GM21825 (cell line): Measurements from ENCODE around the gene DCC.

ENCODE experiments used
- ATAC-seq: cut with Tn5 transposase; IDR thresholded peaks from one replicate; pipeline ENCODE4 v1.9.1; 2021; ENCODE audit warnings: mild to moderate bottlenecking, moderate library complexity; ENCODE audit not compliant: unreplicated experiment

The DCC gene

DNA sequence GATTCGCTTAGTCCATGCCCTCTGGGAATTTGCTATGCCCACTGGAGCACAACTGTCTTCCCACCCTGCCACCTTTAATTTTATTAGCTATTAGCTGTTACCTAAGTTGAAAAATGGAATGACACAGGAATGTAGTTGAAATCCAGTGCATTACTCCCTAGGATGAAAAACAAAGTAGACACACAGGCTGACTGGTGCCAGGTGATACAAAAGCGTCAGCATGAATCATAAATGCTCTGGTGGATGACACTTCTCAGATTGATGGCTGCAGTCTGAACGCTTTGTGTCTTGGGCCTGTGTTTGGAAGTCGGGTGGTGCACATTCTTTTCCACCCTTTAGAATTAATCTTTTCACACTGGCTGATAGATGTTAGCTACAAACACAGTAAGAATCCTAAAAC is 802.0 kb downstream of the DCC start:
- no peak for ATAC-seq

DNA sequence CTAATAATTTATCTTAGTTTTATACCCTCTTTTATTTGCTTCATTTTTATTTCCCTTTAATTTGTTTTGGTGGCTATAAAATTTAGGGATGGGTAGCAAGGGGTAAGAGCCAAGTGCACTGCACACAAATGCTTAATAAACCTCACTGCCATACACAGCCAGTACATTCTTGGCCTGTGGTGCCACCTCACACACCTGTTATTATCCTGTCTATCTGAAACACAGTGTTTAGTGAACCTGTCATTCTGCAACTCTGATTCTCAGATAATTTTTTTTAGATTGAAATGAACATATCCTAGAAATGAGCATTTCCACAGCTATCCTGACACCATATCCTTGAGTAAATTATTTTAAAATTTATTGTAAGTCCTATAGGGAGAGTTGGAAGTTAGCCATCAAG is 807.5 kb downstream of the DCC start:
- ATAC-seq, result no peak

GRCh38 chr18:53148123-53148522 is 808.1 kb downstream of the DCC start:
- no peak for ATAC-seq

DNA sequence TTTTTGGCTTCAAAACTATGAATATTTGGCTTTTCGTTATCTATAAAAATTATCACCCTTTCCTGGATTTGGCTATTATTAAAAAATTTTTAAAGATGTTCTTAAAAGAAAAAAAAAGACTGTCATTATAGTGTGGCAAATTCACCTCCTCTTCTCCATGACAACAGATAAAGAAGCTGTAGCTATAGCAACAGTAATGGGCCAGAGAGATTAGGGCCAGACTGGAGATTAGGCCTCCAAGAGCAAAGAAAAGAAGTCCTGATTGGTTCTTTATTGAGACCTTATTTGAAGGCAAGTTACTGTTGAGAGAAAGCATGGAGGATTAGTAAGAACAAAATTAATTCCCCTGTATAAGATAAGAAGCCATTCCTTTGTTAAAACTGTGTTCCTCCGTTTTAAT is 812.5 kb downstream of the DCC start:
- no peak for ATAC-seq

GRCh38 chr18:53153281-53153680 is 813.3 kb downstream of the DCC start:
- ATAC-seq, result no peak

- ATAC-seq, result no peak
Observed at GRCh38 chr18:53153800-53154199, 813.8 kb downstream of the DCC start.

- ATAC-seq, result no peak
Observed at GRCh38 chr18:53165770-53166169, 825.8 kb downstream of the DCC start.

DNA sequence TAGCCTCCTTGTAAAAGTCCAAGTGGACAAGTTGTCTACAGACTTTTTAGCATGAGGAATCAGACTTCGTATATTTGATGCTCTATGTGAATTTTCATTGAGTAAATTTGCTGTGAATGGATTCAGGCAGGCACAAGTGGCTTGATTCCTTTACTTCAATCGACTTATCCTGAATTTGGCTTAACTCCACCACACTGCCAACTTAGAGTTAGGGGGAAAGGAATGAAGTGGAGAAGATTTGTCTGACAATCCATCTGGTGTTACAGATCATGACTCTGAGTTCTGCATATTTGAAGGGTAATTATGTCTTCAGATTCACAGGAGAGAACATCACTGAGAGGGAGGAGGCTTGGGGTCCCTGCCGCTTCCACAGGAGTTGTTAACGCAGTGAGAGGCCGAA is 829.3 kb downstream of the DCC start:
- no peak for ATAC-seq

GRCh38 chr18:53191634-53192033 is 851.6 kb downstream of the DCC start:
- no peak for ATAC-seq

DNA sequence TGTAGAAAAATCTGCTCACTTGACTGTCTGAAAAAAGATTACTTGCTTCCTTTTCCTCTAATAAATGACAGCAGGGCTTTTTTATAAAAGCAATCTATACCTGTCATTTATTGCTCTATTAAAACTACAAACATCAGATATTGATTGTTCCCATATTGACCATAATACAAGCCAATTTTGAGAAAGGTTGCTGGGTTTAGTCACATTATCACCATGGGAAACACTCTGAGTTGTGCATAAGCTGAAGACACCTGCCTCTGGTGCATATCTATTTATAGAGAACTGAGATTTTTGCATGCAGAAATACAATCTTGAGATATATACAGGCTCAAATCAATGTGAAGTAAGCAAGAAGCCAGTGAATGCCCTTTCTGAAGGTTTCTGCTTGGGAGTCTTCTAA is 853.9 kb downstream of the DCC start:
- ATAC-seq, result no peak

GRCh38 chr18:53219853-53220252 is 879.9 kb downstream of the DCC start:
- no peak for ATAC-seq

DNA sequence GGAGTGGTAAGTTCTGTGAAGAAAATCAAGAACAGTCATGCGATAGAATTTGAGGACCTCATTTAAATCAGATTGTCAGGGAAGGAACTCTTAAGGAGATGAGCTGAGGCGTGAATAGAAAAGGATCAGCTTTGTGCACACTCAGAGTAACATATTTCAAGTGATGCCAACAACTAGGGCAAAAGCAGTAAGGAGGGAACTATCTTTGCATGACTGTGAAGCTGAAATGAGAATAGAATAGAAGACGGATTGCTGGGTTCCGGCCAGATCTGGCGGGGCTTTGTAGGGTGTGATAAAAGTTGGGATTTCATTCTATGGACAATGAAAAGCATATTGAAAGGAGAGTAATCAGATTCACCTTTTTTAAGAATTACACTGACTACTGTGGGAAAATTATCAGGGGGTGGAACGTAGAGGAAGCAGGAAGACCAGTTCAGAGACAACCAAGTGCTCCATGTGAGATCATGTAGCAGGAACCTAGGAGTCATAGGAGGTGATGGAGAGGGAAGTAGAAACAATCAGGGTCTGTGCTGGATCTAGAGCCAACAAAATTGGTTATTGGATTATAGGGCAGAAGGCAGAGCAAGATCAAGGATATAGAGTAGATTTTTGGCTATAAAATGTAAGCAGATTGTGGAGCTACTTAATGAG is 884.3 kb downstream of the DCC start:
- no peak for ATAC-seq

DNA sequence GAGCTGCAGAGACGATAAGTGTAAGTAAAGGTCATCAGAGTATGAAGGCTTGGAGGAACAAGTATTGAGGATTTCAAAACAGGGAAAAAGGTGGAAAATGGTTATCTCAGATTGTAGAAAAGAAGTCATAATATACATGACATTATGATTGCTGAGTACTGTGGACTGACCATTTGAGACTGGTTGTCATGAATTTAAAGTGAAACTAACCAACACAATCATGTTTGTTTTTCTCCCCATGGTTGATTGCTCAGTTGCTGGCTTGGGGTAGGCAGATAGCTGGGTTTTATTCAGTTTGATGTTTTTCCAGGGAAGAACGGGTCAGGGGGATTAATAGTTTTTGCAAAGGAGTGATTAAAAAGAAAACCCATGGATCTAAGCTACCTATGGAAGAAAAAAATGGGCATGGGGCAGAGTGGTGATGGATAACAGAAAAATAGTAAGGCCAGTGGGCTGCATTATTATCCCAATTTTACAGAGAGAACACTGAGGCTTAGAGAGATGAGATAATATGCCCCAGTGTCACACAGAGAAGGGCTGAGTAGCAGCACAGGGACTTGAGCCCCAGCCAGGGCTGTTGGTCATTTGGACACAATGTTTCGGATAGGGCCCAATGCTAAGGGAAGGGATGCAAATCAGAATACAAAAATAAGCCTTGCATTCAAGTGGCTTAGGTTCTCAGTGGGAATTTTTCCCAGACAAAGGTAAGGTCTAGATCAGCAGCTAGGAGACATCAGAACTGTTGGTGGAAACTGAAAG is 885.7 kb downstream of the DCC start:
- ATAC-seq, result no peak

GRCh38 chr18:53234610-53235009 is 894.6 kb downstream of the DCC start:
- no peak for ATAC-seq

DNA sequence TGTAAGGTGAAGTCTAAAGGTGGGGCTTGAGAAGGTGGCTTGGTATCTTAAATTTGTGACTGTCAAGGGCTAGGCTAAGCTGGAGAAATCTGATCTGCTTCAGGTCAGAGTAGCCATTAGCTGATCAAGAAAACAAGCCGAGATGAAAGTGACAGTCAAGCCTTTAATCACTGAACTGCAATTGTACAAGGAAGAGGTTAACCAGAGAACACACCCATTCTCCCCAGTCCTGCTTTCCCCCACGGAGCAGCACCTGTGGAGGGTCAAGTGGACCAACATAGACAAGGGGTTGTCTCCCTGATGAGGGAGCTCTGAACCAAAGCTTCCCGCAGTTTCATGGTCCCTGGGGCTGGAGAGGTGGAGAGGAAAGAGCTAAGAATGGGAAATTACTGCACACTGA is 901.2 kb downstream of the DCC start:
- ATAC-seq, result no peak

- no peak for ATAC-seq
Observed at GRCh38 chr18:53253789-53254188, 913.8 kb downstream of the DCC start.

- ATAC-seq, result no peak
Observed at GRCh38 chr18:53254265-53254664, 914.3 kb downstream of the DCC start.

DNA sequence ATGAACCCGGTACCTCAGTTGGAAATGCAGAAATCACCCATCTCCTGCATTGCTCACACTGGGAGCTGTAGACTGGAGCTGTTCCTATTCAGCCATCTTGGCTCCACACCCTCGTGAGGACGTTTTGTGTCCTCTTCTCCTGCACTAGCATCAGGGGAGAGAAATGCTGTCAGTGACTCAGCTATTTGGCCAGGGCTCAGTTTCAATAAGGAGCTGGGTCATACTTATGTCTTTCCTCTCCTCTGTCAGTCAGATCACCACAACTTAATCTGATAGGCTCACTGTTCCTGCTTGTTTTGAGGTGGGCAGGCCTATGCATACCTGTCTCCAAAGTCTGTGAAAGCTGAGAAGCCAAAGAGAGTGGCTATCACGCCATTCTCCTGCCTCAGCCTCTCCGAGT is 921.2 kb downstream of the DCC start:
- no peak for ATAC-seq

- no peak for ATAC-seq
Observed at GRCh38 chr18:53266850-53267249, 926.9 kb downstream of the DCC start.

DNA sequence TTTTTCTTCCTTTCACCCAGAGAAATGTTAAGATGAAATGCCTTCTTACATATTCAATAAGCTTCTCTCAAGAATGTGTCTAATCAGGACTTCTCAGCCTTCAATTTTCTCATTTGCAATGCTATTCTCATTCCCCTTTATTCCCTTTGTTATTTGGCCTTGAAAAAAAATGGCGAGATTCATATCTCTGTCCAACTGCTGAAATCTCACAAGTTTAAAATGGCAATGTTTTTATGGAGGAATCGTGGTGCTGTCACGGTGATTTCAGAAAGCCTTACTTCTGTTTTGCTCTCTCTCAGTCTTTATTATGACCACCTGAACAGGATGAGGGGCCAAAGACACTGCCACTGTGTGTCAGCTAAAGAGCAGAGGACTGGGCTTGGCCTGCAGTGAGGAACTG is 928.5 kb downstream of the DCC start:
- no peak for ATAC-seq

DNA sequence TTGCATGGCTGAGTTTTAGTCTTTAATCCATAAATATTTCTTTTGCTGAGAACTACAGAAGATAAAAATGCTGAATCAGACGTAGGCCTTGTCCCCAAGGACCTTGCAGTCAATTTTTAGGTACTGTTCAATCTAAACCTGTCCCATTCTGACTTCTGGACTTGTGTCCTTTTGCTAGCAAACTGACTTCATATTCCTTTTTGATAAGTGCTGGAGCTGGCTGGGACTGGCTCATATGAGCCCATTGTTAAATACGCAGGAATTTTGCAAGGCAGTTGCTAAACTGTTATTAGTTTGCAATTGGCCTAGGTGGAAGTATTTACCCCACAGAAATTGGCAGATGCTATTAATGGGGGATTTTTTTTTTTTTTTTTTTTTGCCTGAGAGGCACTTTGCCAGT is 941.4 kb downstream of the DCC start:
- no peak for ATAC-seq

DNA sequence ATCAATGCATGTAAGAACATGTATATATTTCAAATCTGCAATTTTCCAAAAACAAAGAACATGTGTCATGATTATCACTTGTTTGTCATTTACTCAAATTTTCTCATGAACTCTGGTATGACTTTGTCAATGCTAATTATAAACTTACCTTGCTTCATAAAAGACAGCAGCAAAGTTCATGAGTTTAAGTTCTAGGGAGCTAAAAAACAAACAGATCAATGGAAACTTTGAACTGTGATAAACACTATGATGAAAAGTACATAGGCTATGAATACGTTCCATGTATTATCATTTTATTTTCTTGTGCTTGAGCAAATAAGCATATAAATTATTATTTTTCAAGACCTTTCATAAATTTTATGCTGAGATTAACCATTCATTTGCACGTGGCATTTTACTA is 943.7 kb downstream of the DCC start:
- ATAC-seq, result no peak

DNA sequence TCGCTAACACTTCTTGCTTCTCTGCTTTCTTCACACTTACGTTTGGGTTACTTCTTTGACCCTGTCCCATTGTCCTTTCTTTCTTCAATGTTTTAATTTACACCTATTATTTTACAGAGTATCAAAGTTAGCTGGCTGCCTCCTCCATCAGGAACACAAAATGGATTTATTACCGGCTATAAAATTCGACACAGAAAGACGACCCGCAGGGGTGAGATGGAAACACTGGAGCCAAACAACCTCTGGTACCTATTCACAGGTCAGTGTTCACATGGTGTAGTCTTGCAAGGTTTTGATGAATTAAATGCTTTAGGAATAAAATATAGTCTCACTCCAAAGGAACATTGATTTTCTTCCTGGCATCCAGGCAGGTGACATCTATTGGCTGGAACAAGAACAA is 965.5 kb downstream of the DCC start:
- no peak for ATAC-seq
